OCI-LY1 (cell line): ENCODE measurements around the gene KCNK5.

Experiments used
- H2AFZ ChIP-seq: fragments of 200-600 bp; sonication (generic), shearing (Covaris generic); 2 replicates; pipeline ENCODE4 v1.6.0; 2014; ENCODE audit warnings: antibody characterized with exemption, mild to moderate bottlenecking, low read length
- H3F3A ChIP-seq: fragments of 200-600 bp; sonication (generic), shearing (Covaris generic); 2 replicates; pipeline ENCODE4 v1.6.0; 2014; ENCODE audit warnings: mild to moderate bottlenecking, antibody characterized with exemption, low read length, moderate library complexity; ENCODE audit not compliant: insufficient read depth
- H3K27ac ChIP-seq: fragments of 200-600 bp; sonication (generic); 2 replicates; pipeline ENCODE4 v1.5.1; 2014; ENCODE audit warnings: low read length, mixed run types, mild to moderate bottlenecking, low read depth; ENCODE audit not compliant: poor library complexity, severe bottlenecking
- H3K27me3 ChIP-seq: fragments of 200-600 bp; sonication (generic); 2 replicates; pipeline ENCODE4 v1.6.0; 2014; ENCODE audit warnings: antibody characterized with exemption, mild to moderate bottlenecking, low read length, moderate library complexity; ENCODE audit not compliant: insufficient read depth
- H3K36me3 ChIP-seq: fragments of 200-600 bp; sonication (generic); 2 replicates; pipeline ENCODE4 v1.6.1; 2014; ENCODE audit warnings: mild to moderate bottlenecking, antibody characterized with exemption, low read length, moderate library complexity, mixed read lengths; ENCODE audit not compliant: insufficient read depth
- H3K4me1 ChIP-seq: fragments of 200-600 bp; sonication (generic); 2 replicates; pipeline ENCODE4 v1.5.1; 2014; ENCODE audit warnings: mild to moderate bottlenecking, low read length, moderate library complexity; ENCODE audit not compliant: insufficient read depth, severe bottlenecking
- H3K4me2 ChIP-seq: fragments of 200-600 bp; sonication (generic), shearing (Covaris generic); 2 replicates; pipeline ENCODE4 v1.6.1; 2014; ENCODE audit warnings: low read length
- H3K4me3 ChIP-seq: fragments of 200-600 bp; sonication (generic); 2 replicates; pipeline ENCODE4 v1.5.1; 2014; ENCODE audit warnings: low read length, low read depth, mild to moderate bottlenecking, mixed read lengths; ENCODE audit not compliant: poor library complexity, severe bottlenecking
- H3K79me2 ChIP-seq: fragments of 200-600 bp; shearing (Covaris generic); 2 replicates; pipeline ENCODE4 v1.6.1; 2016; ENCODE audit warnings: mixed run types, low read length, mixed read lengths; ENCODE audit not compliant: insufficient read depth
- H3K9ac ChIP-seq: fragments of 200-600 bp; sonication (generic), shearing (Covaris generic); 2 replicates; pipeline ENCODE4 v1.6.1; 2014; ENCODE audit warnings: mild to moderate bottlenecking, low read length, mixed read lengths
- H3K9me2 ChIP-seq: fragments of 200-600 bp; sonication (generic), shearing (Covaris generic); 2 replicates; pipeline ENCODE4 v1.6.1; 2014; ENCODE audit warnings: low read depth, mild to moderate bottlenecking, low read length, mixed read lengths
- H3K9me3 ChIP-seq: fragments of 200-600 bp; shearing (Covaris generic); 2 replicates; pipeline ENCODE4 v1.6.1; 2014; ENCODE audit warnings: low read length, mixed read lengths
- H4K20me1 ChIP-seq: fragments of 200-600 bp; sonication (generic), shearing (Covaris generic); 2 replicates; pipeline ENCODE4 v1.6.0; 2016; ENCODE audit warnings: mild to moderate bottlenecking, low read length; ENCODE audit not compliant: insufficient read depth
- CTCF ChIP-seq: fragments of 200-600 bp; sonication (generic), shearing (Covaris generic); IDR thresholded peaks from 2 replicates; pipeline ENCODE4 v1.5.1; 2017; ENCODE audit warnings: mild to moderate bottlenecking, antibody characterized with exemption, low read length, moderate library complexity, mixed read lengths
- EZH2 ChIP-seq: fragments of 200-600 bp; sonication (generic), shearing (Covaris generic); IDR thresholded peaks from 2 replicates; pipeline ENCODE4 v1.8.0; 2017; ENCODE audit warnings: borderline replicate concordance, mixed run types, mild to moderate bottlenecking, antibody characterized with exemption, low read length, moderate library complexity, mixed read lengths

Gene KCNK5

GRCh38 chr6:39221115-39221514 lies 8.2 kb downstream of the KCNK5 start:
- Histone ChIP-seq H3K9me3 (no peaks in the 10 kb centered on the region), H3K4me2 (no peak overlapping the region), H3K27ac (no peak overlapping the region), H2AFZ (no peak overlapping the region), H3K79me2 (no peaks in the 10 kb centered on the region), H3K4me1 (no peaks in the 10 kb centered on the region), H3K36me3 (no peaks in the 10 kb centered on the region), H3K9me2 (no peaks in the 10 kb centered on the region), H3K9ac (no peak overlapping the region), H3F3A (no peaks in the 10 kb centered on the region), H3K4me3 (no peak overlapping the region), H3K27me3 (no peaks in the 10 kb centered on the region), H4K20me1 (no peaks in the 10 kb centered on the region)
- TF ChIP-seq EZH2 = no peak
- no peak for TF ChIP-seq CTCF

GRCh38 chr6:39218868-39219567 lies 10.3 kb downstream of the KCNK5 start:
- Histone ChIP-seq H3K9ac (no peak overlapping the region), H3K4me3 (no peak overlapping the region), H3K9me2 (no peaks in the 10 kb centered on the region), H3K27me3 (no peaks in the 10 kb centered on the region), H3F3A (no peaks in the 10 kb centered on the region), H3K36me3 (no peaks in the 10 kb centered on the region), H2AFZ (no peak overlapping the region), H3K79me2 (no peaks in the 10 kb centered on the region), H3K4me1 (no peaks in the 10 kb centered on the region), H3K9me3 (no peaks in the 10 kb centered on the region), H4K20me1 (no peaks in the 10 kb centered on the region), H3K27ac (no peak overlapping the region), H3K4me2 (no peak overlapping the region)
- TF ChIP-seq EZH2 (no peak), CTCF (no peak)

- H3F3A ChIP-seq = no peaks in the 10 kb centered on the region
- no peak overlapping the region for H3K9ac ChIP-seq
Observed at GRCh38 chr6:39217177-39217864, 12.0 kb downstream of the KCNK5 start.

More at GRCh38 chr6:39217177-39217864, 12.0 kb downstream of the KCNK5 start:
- Histone ChIP-seq H3K4me1 (no peaks in the 10 kb centered on the region), H3K4me2 (no peak overlapping the region), H2AFZ (no peak overlapping the region), H3K9me2 (no peaks in the 10 kb centered on the region), H3K36me3 (no peaks in the 10 kb centered on the region), H3K4me3 (no peak overlapping the region), H3K27me3 (no peaks in the 10 kb centered on the region), H4K20me1 (no peaks in the 10 kb centered on the region), H3K9me3 (no peaks in the 10 kb centered on the region), H3K79me2 (no peaks in the 10 kb centered on the region), H3K27ac (no peak overlapping the region)
- TF ChIP-seq EZH2 = no peak
- no peak for TF ChIP-seq CTCF
